Pulmonary artery endothelial cell (primary cell): ENCODE results near the gene POMT2. TPM values are rescaled to one million over a fixed set of nuclear protein-coding genes. Genes with fewer than 3 reads are reported as not detected.
"Not testable (repeated sequence)": the region's sequence is repeated elsewhere in the genome, so short reads cannot be mapped to it uniquely, and the experiment has no call there.

Source experiments
- DNase-seq: peaks from one replicate; pipeline ENCODE4 v3.0.0-alpha.2; 2011; ENCODE audit warnings: low read depth, low spot score
- total RNA-seq: library from RNA; depleted of rRNA; stranded (reverse); fragments of >200 nt; gene quantifications from 2 replicates; pipeline ENCODE4 v1.2.3, GENCODE V29; 2014

POMT2 gene
- 8.6 and 14.4 TPM in 2 replicates for total RNA-seq

- peak; percentile 63 for DNase-seq
Measured at GRCh38 chr14:77320238-77320935, at the start of gene POMT2. TSS of gene POMT2 (minus strand) at chr14:77320883. CDS start at chr14:77320681, 202 bp downstream.

- no peak for DNase-seq
Measured at GRCh38 chr14:77369285-77369684, 48.6 kb upstream of the POMT2 start.

- DNase-seq = no peak
Measured at GRCh38 chr14:77364146-77364545, 43.5 kb upstream of the POMT2 start.

GRCh38 chr14:77359626-77360025, 38.9 kb upstream of the POMT2 start:
- no peak for DNase-seq

GRCh38 chr14:77356899-77357298, 36.2 kb upstream of the POMT2 start:
- DNase-seq = no peak

GRCh38 chr14:77355811-77356210, 35.1 kb upstream of the POMT2 start:
- no peak for DNase-seq

- DNase-seq = no peak
Measured at GRCh38 chr14:77353469-77354141, 32.9 kb upstream of the POMT2 start.

- DNase-seq = no peak
Measured at GRCh38 chr14:77347751-77348150, 27.1 kb upstream of the POMT2 start.

GRCh38 chr14:77346495-77346894, 25.8 kb upstream of the POMT2 start:
- DNase-seq = no peak

GRCh38 chr14:77344377-77344996, 23.8 kb upstream of the POMT2 start:
- DNase-seq = no peak

GRCh38 chr14:77343662-77344061, 23.0 kb upstream of the POMT2 start:
- DNase-seq = no peak

- DNase-seq = no peak
Measured at GRCh38 chr14:77342726-77343397, 22.2 kb upstream of the POMT2 start.

GRCh38 chr14:77340389-77340788, 19.7 kb upstream of the POMT2 start:
- no peak for DNase-seq

GRCh38 chr14:77339407-77339806, 18.7 kb upstream of the POMT2 start:
- no peak for DNase-seq

GRCh38 chr14:77338302-77338701, 17.6 kb upstream of the POMT2 start:
- DNase-seq = no peak

- DNase-seq = no peak
Measured at GRCh38 chr14:77337880-77338279, 17.2 kb upstream of the POMT2 start.

GRCh38 chr14:77337255-77337654, 16.6 kb upstream of the POMT2 start:
- DNase-seq = not testable (repeated sequence)

- DNase-seq = no peak
Measured at GRCh38 chr14:77335576-77335975, 14.9 kb upstream of the POMT2 start.

GRCh38 chr14:77329872-77330271, 9.2 kb upstream of the POMT2 start:
- no peak for DNase-seq

GRCh38 chr14:77327111-77327510, 6.4 kb upstream of the POMT2 start:
- DNase-seq = no peak

GRCh38 chr14:77325746-77326094, 5.0 kb upstream of the POMT2 start:
- no peak for DNase-seq
